DND-41 (cell line): ENCODE results near the gene PHB1.
"Not testable (repeated sequence)": the region's sequence is repeated elsewhere in the genome, so short reads cannot be mapped to it uniquely, and the experiment has no call there.

Experiments used
- ATAC-seq: fragments of 200-7000 bp; cut with Tn5 transposase; 3 replicates; pipeline ENCODE4 v1.9.1; 2021; ENCODE audit warnings: low read depth; ENCODE audit not compliant: insufficient read depth
- DNase-seq: peaks from one replicate; pipeline ENCODE4 v3.0.0-alpha.2; 2020
- H2AFZ ChIP-seq: 2 replicates; pipeline ENCODE4 v1.6.0; 2012; ENCODE audit warnings: low read depth, low read length
- H3K27ac ChIP-seq: 2 replicates; pipeline ENCODE4 v1.5.1; 2012; ENCODE audit warnings: low read length, inconsistent platforms
- H3K27me3 ChIP-seq: fragments of 200-600 bp; sonication (generic); 2 replicates; pipeline ENCODE4 v1.6.0; 2012; ENCODE audit warnings: low read length, mild to moderate bottlenecking, inconsistent platforms; ENCODE audit not compliant: insufficient read depth, poor library complexity
- H3K36me3 ChIP-seq: 2 replicates; pipeline ENCODE4 v1.5.1; 2012; ENCODE audit warnings: low read length, inconsistent platforms; ENCODE audit not compliant: insufficient read depth
- H3K4me1 ChIP-seq: 2 replicates; pipeline ENCODE4 v1.5.1; 2012; ENCODE audit warnings: mild to moderate bottlenecking, low read length; ENCODE audit not compliant: insufficient read depth
- H3K4me2 ChIP-seq: 2 replicates; pipeline ENCODE4 v1.6.0; 2012; ENCODE audit warnings: mild to moderate bottlenecking, moderate library complexity, low read length, inconsistent platforms; ENCODE audit not compliant: insufficient read depth
- H3K4me3 ChIP-seq, 2 experiments: fragments of 200-600 bp in 1 of 2; shearing (Covaris generic) in 1 of 2; 2 replicates each; pipeline ENCODE4 v1.5.1; 2012 to 2016; ENCODE audit warnings: inconsistent platforms in 2 of 2, low read length in 2 of 2, mild to moderate bottlenecking in 2 of 2, low read depth in 1 of 2, moderate library complexity in 1 of 2
- H3K79me2 ChIP-seq: 2 replicates; pipeline ENCODE4 v1.6.0; 2012; ENCODE audit warnings: low read length, inconsistent platforms; ENCODE audit not compliant: insufficient read depth
- H3K9ac ChIP-seq: 2 replicates; pipeline ENCODE4 v1.6.0; 2012; ENCODE audit warnings: low read depth, mild to moderate bottlenecking, inconsistent platforms, low read length, moderate library complexity
- H3K9me3 ChIP-seq: 2 replicates; pipeline ENCODE4 v1.5.1; 2012; ENCODE audit warnings: low read length, moderate library complexity, mild to moderate bottlenecking, inconsistent platforms; ENCODE audit not compliant: insufficient read depth, severe bottlenecking
- H4K20me1 ChIP-seq: 2 replicates; pipeline ENCODE4 v1.6.0; 2012; ENCODE audit warnings: low read length; ENCODE audit not compliant: insufficient read depth
- CTCF ChIP-seq: IDR thresholded peaks from 2 replicates; pipeline ENCODE4 v1.5.1; 2012; ENCODE audit warnings: borderline replicate concordance, low read length, moderate library complexity, mild to moderate bottlenecking; ENCODE audit not compliant: poor library complexity, severe bottlenecking; ENCODE audit errors: extremely low read depth
- EZH2 ChIP-seq: IDR thresholded peaks from 3 replicates; pipeline ENCODE4 v1.6.1; 2012; ENCODE audit warnings: borderline replicate concordance, low read depth, mild to moderate bottlenecking, moderate library complexity, low read length, inconsistent platforms; ENCODE audit not compliant: severe bottlenecking

PHB1 gene

GRCh38 chr17:49369760-49370159, 44.9 kb downstream of the PHB1 start:
- Histone ChIP-seq H3K4me3 (no peak overlapping the region), H4K20me1 (no peaks in the 10 kb centered on the region), H2AFZ (no peak overlapping the region), H3K4me2 (no peak overlapping the region), H3K36me3 (no peaks in the 10 kb centered on the region), H3K9me3 (no peaks in the 10 kb centered on the region), H3K79me2 (no peaks in the 10 kb centered on the region), H3K4me1 (no peaks in the 10 kb centered on the region), H3K27me3 (no peaks in the 10 kb centered on the region), H3K27ac (no peak overlapping the region), H3K9ac (no peak overlapping the region)
- no peak for ATAC-seq
- TF ChIP-seq CTCF, result no peak
- no peak for TF ChIP-seq EZH2
- DNase-seq, result no peak

- ATAC-seq (no peak), DNase-seq (no peak)
- Histone ChIP-seq H3K79me2 (no peaks in the 10 kb centered on the region), H3K9me3 (no peaks in the 10 kb centered on the region), H4K20me1 (no peaks in the 10 kb centered on the region), H3K4me3 (no peak overlapping the region), H3K27me3 (no peaks in the 10 kb centered on the region), H3K9ac (no peak overlapping the region), H3K27ac (no peak overlapping the region), H3K36me3 (no peaks in the 10 kb centered on the region), H3K4me2 (no peak overlapping the region), H3K4me1 (no peaks in the 10 kb centered on the region), H2AFZ (no peak overlapping the region)
- TF ChIP-seq CTCF, result no peak
- TF ChIP-seq EZH2, result no peak
Measured at GRCh38 chr17:49369089-49369488, 45.6 kb downstream of the PHB1 start.

- Histone ChIP-seq H3K4me3 (no peak overlapping the region), H3K36me3 (no peaks in the 10 kb centered on the region; the same call in 1 of the 2 replicates), H3K4me1 (peaks cover 14% of the 10 kb centered on the region), H3K27me3 (no peaks in the 10 kb centered on the region), H3K27ac (no peak overlapping the region), H2AFZ (no peak overlapping the region), H3K9ac (no peak overlapping the region), H4K20me1 (peaks cover 5% of the 10 kb centered on the region), H3K9me3 (no peaks in the 10 kb centered on the region), H3K4me2 (no peak overlapping the region), H3K79me2 (peaks cover 3% of the 10 kb centered on the region)
- ATAC-seq, result no peak
- TF ChIP-seq CTCF (peak; percentile 43), EZH2 (no peak)
- DNase-seq, result peak; percentile 50
Measured at GRCh38 chr17:49365667-49366066, 49.0 kb downstream of the PHB1 start.

- DNase-seq, H3K4me2 ChIP-seq, H3K4me3 ChIP-seq, H3K27ac ChIP-seq, H3K9me3 ChIP-seq, ATAC-seq, H2AFZ ChIP-seq, H3K36me3 ChIP-seq, H3K79me2 ChIP-seq, H3K27me3 ChIP-seq, H3K9ac ChIP-seq: not testable (repeated sequence)
- peaks cover 19% of the 10 kb centered on the region for H3K4me1 ChIP-seq
- peaks cover 10% of the 10 kb centered on the region for H4K20me1 ChIP-seq
Measured at GRCh38 chr17:49365126-49365525, 49.6 kb downstream of the PHB1 start.
